ENCODE data around the gene GPRIN2. TPM values are rescaled to one million over a fixed set of nuclear protein-coding genes. Genes with fewer than 3 reads are reported as not detected.

The GPRIN2 gene
- total RNA-seq, 1 experiment from 2014 or later, result 10.5 TPM

DNA sequence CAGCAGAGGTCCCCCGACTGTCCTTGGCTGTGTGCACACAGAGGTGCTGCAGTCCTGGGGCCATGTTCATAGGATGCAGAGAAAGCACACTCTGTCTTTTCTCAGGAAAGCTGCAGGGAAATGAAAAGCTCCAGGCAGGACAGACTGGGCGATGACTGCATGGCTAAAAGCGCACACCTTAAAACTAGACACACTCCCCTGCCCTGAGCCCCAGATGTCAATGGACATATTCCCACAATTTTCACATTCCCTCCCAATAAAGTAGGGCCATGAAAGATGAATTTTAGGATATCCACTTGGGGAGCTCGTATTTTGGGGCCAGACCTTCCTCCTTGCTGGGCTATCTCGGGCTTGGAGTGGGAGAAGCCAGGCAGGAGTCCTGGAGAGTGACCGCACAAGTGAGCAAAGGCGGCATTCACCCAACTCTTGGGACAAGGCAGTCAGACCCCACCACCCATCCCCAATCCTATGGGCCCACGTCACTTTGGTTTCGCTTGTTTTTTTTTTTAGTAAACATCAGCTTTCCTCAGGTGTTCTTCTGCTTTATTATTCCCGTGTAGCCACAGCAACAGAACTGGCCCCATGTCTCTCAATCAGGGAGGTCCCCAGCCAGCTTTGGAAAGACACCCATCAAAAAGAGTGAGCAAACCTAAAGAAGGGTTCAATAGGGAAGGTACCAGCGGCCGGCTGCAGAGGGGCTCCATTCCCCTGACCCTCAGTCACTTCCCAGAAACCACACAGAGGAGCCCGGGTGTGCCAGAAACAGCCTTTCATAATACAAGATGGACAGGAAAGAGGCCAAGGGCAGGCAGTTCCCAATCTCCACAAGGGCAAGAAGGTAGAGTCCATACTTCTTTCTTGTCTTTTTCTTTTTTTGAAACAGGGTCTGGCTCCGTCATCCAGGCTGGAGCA, 12.7 kb downstream of the GPRIN2 start:
- Histone ChIP-seq H3K18ac (ENCODE audit: insufficient read length, low read depth, low read length) (no peak overlapping the region), H3K9ac (ENCODE audit: extremely low read depth, insufficient read length, low read length) (no peak overlapping the region), H4K20me1 (ENCODE audit: control insufficient read depth, insufficient read depth, insufficient read length) (no peaks in the 10 kb centered on the region), H3K14ac (ENCODE audit: insufficient read depth, low read length) (no peak overlapping the region), H3K9me3 (ENCODE audit: control insufficient read depth, low read depth, low read length) (no peaks in the 10 kb centered on the region), H2BK5ac (ENCODE audit: insufficient read length, low read length) (no peak overlapping the region), H2BK120ac (ENCODE audit: low read depth, low read length, poor library complexity, severe bottlenecking) (no peak overlapping the region), H3T11ph (ENCODE audit: low read length) (no peak overlapping the region), H3K4ac (ENCODE audit: low read depth, low read length) (no peak overlapping the region), H3K79me1 (ENCODE audit: insufficient read depth, low read depth, low read length, poor library complexity, severe bottlenecking) (no peaks in the 10 kb centered on the region), H3K4me1 (ENCODE audit: insufficient read depth, low read length) (peaks cover 8% of the 10 kb centered on the region; the same call in 1 of the 2 replicates), H3K27ac (ENCODE audit: insufficient read length, low read depth, low read length) (no peak overlapping the region), H3K56ac (ENCODE audit: insufficient read length, low read depth, low read length) (no peak overlapping the region), H3K23me2 (ENCODE audit: insufficient read length, low read depth, low read length, poor library complexity, severe bottlenecking) (peaks cover 3% of the 10 kb centered on the region), H2BK15ac (ENCODE audit: low read depth, low read length) (no peak overlapping the region), H2AFZ (ENCODE audit: low read length) (no peak overlapping the region), H3K27me3 (ENCODE audit: insufficient read depth, low read length) (no peaks in the 10 kb centered on the region; the same call in 1 of the 2 replicates), H2AK5ac (ENCODE audit: insufficient read length, low read length) (no peak overlapping the region), H3K23ac (ENCODE audit: insufficient read length, low read depth, low read length) (no peak overlapping the region), H3K4me2 (ENCODE audit: insufficient read depth, insufficient read length, low read length) (no peak overlapping the region), H4K5ac (ENCODE audit: insufficient read length, low read depth, low read length) (no peak overlapping the region), H4K91ac (ENCODE audit: insufficient read length, low read depth, low read length) (no peak overlapping the region), H2BK12ac (ENCODE audit: insufficient read length, low read depth, low read length) (no peak overlapping the region), H4K8ac (replicated peaks; ENCODE audit: insufficient read length, low read depth, low read length) (no peak overlapping the region), H2BK20ac (ENCODE audit: low read depth, low read length, poor library complexity, severe bottlenecking) (no peak overlapping the region), H3K79me2 (ENCODE audit: insufficient read depth, low read length) (no peaks in the 10 kb centered on the region)
- no CpG with 5 or more reads among the region's 14 CpGs for WGBS (ENCODE audit: extremely low coverage, insufficient read length, low lambda C conversion rate)
- peaks cover 25% of the 10 kb centered on the region for H3K27me3 Mint-ChIP-seq (ENCODE audit: low read depth)
- no peak for DNase-seq
- TF ChIP-seq, protein P1, sequence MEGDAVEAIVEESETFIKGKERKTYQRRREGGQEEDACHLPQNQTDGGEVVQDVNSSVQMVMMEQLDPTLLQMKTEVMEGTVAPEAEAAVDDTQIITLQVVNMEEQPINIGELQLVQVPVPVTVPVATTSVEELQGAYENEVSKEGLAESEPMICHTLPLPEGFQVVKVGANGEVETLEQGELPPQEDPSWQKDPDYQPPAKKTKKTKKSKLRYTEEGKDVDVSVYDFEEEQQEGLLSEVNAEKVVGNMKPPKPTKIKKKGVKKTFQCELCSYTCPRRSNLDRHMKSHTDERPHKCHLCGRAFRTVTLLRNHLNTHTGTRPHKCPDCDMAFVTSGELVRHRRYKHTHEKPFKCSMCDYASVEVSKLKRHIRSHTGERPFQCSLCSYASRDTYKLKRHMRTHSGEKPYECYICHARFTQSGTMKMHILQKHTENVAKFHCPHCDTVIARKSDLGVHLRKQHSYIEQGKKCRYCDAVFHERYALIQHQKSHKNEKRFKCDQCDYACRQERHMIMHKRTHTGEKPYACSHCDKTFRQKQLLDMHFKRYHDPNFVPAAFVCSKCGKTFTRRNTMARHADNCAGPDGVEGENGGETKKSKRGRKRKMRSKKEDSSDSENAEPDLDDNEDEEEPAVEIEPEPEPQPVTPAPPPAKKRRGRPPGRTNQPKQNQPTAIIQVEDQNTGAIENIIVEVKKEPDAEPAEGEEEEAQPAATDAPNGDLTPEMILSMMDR (conservative IDR thresholded peaks at IDR 0.05), result no peak
- H3K27ac Mint-ChIP-seq, result no peak overlapping the region
- H3K4me3 Mint-ChIP-seq, result no peak overlapping the region
- no peaks in the 10 kb centered on the region for H3K36me3 Mint-ChIP-seq (ENCODE audit: insufficient read depth in 1 of 3, low read depth in 3 of 3)
- H3K4me1 Mint-ChIP-seq, result peaks cover 31 to 37% of the 10 kb centered on the region in 2 experiments
- no peaks in the 10 kb centered on the region for H3K9me3 Mint-ChIP-seq

Data from H9 (cell line).